ENCODE data around the gene RFXAP. TPM values are rescaled to one million over a fixed set of nuclear protein-coding genes. Genes with fewer than 3 reads are reported as not detected.

Gene RFXAP
- total RNA-seq, 2 experiments from 2014 or later: 10.0 to 34.1 TPM

DNA sequence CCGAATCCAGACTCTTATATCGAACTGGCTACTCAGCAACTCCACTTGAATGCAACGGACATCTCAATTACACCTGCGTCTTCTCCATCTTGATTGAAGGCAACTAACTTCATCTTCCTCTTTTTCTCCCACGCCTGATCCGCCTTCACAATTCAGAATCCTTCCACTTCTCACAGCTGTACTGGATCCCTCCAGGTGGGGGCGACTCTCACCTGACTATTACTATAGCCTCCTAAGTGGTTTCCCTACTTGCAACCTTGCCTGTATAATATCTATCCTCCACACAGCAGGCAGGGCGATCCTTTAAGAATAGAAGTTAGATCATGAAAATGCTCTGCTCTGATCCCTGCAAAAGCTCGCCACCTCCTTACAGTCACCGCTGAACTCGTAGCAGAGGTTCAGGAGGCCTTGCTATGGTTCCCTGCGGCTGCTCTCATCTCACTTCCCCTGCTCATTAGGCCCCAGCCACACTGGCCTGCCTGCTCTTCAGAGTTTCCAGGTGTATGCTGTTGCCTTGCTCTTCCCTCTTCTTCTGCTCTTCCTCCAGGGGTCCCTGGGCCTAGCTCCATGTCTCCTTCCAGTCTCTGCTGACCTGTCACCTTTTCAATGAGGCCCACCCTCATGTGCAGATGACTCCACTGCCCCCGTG is 31.9 kb downstream of the RFXAP start:
- Histone ChIP-seq H3K9me2 (ENCODE audit: insufficient read depth, low read length) (no peaks in the 10 kb centered on the region), H3K27ac (ENCODE audit: low read depth, low read length, poor library complexity, severe bottlenecking) (no peak overlapping the region), H2AFZ (ENCODE audit: low read length) (no peak overlapping the region), H3K79me2 (ENCODE audit: insufficient read depth, low read depth, low read length) (no peaks in the 10 kb centered on the region), H3K36me3 (ENCODE audit: insufficient read depth, low read length) (peaks cover 29% of the 10 kb centered on the region), H4K20me1 (ENCODE audit: insufficient read depth, low read length) (no peaks in the 10 kb centered on the region), H3K9me3 (ENCODE audit: low read length) (no peaks in the 10 kb centered on the region), H3K4me2 (ENCODE audit: low read length) (no peak overlapping the region), H3K4me1 (ENCODE audit: insufficient read depth, low read length, poor library complexity, severe bottlenecking) (no peaks in the 10 kb centered on the region), H3K4me3 (ENCODE audit: low read depth, low read length, poor library complexity, severe bottlenecking) (no peak overlapping the region)
- ChIA-PET POLR2A (interaction anchor here (0.7 to 1.6 kb wide), 4 partner anchors 9 to 138 kb away, joined by 3 to 5 read pairs (median 4); no protein-coding TSS in a partner anchor), CTCF (ENCODE audit: unreplicated experiment) (no interaction called here)
- peak; percentile 29 for DNase-seq (ENCODE audit: low spot score)
- TF ChIP-seq, protein P1, sequence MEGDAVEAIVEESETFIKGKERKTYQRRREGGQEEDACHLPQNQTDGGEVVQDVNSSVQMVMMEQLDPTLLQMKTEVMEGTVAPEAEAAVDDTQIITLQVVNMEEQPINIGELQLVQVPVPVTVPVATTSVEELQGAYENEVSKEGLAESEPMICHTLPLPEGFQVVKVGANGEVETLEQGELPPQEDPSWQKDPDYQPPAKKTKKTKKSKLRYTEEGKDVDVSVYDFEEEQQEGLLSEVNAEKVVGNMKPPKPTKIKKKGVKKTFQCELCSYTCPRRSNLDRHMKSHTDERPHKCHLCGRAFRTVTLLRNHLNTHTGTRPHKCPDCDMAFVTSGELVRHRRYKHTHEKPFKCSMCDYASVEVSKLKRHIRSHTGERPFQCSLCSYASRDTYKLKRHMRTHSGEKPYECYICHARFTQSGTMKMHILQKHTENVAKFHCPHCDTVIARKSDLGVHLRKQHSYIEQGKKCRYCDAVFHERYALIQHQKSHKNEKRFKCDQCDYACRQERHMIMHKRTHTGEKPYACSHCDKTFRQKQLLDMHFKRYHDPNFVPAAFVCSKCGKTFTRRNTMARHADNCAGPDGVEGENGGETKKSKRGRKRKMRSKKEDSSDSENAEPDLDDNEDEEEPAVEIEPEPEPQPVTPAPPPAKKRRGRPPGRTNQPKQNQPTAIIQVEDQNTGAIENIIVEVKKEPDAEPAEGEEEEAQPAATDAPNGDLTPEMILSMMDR (conservative IDR thresholded peaks at IDR 0.05; ENCODE audit: low read length): peak; percentile 71
- TF ChIP-seq EZH2phosphoT487 (IDR thresholded peaks at IDR 0.05; ENCODE audit: borderline replicate concordance, low read depth, low read length): no peak
- BruUV-seq (replicated peaks): no TSS peak
- intact Hi-C loops (cut with micrococcal nuclease; ENCODE audit: unreplicated experiment): no loop called here

DNA sequence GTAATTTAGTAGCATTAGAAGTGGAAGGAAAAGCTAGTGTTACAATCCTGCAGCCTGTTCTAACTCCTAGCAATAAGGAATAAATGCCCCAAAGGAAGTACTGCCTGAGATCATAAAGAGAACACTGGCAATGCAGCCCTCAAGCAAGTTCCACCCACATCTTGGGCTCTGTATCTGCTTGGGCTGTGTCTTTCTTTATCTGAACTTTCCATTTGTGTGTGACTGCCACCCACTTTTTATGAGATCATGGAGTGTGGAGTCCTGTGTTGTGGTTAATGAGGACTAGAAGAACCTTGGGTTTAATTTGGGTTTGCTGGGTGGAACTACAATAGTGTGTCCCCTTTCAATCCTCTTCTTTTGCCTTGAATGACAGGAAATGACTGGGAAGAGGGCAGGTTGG is 38.2 kb downstream of the RFXAP start:
- no peak overlapping the region for H2AFZ ChIP-seq (ENCODE audit: low read length)
- no peak overlapping the region for H3K27ac ChIP-seq (ENCODE audit: low read depth, low read length, poor library complexity, severe bottlenecking)
- H3K4me2 ChIP-seq (ENCODE audit: low read length): no peak overlapping the region
- TF ChIP-seq EZH2phosphoT487 (IDR thresholded peaks at IDR 0.05; ENCODE audit: borderline replicate concordance, low read depth, low read length): no peak
- TF ChIP-seq, protein P1 (conservative IDR thresholded peaks at IDR 0.05; ENCODE audit: low read length): no peak
- no peaks in the 10 kb centered on the region for H3K9me2 ChIP-seq (ENCODE audit: insufficient read depth, low read length)
- no TSS peak for BruUV-seq (replicated peaks)
- DNase-seq (ENCODE audit: low spot score): no peak
- no peak overlapping the region for H3K4me3 ChIP-seq (ENCODE audit: low read depth, low read length, poor library complexity, severe bottlenecking)
- intact Hi-C loops (cut with micrococcal nuclease; ENCODE audit: unreplicated experiment): loop anchor here (5.0 kb wide), 1 partner anchor 65 kb away; the partner anchor contains the start of gene SMAD9
- no peaks in the 10 kb centered on the region for H3K9me3 ChIP-seq (ENCODE audit: low read length)
- peaks cover 23% of the 10 kb centered on the region for H3K36me3 ChIP-seq (ENCODE audit: insufficient read depth, low read length)
- no peaks in the 10 kb centered on the region for H4K20me1 ChIP-seq (ENCODE audit: insufficient read depth, low read length)
- ChIA-PET CTCF (ENCODE audit: unreplicated experiment) (no interaction called here), POLR2A (interaction anchor here (0.6 to 1.3 kb wide), 3 partner anchors 14 to 129 kb away, joined by 3 to 4 read pairs (median 4); no protein-coding TSS in a partner anchor)
- no peaks in the 10 kb centered on the region for H3K79me2 ChIP-seq (ENCODE audit: insufficient read depth, low read depth, low read length)
- H3K4me1 ChIP-seq (ENCODE audit: insufficient read depth, low read length, poor library complexity, severe bottlenecking): no peaks in the 10 kb centered on the region

DNA sequence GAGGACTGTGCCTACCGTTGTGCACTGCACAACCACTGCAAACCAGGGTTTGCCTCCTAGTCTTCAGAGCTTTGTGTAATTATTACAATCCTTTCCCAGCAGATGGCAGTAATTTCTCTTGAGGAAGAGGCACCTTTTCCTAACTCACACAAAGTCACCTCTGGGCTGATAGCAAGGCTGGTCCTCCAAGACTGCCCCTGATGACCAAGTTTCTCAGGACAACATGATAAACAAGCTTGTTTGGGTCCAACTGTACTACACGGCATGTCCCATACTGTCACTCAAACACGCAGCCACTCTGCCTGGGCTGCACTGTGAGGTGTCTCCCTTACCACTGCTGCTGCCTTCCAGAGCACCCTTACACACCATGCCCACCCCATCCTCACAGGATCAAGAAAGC is 39.3 kb downstream of the RFXAP start:
- Histone ChIP-seq H3K4me3 (ENCODE audit: low read depth, low read length, poor library complexity, severe bottlenecking) (no peak overlapping the region), H3K9me2 (ENCODE audit: insufficient read depth, low read length) (no peaks in the 10 kb centered on the region), H2AFZ (ENCODE audit: low read length) (no peak overlapping the region), H3K36me3 (ENCODE audit: insufficient read depth, low read length) (peaks cover 23% of the 10 kb centered on the region), H3K4me2 (ENCODE audit: low read length) (no peak overlapping the region), H3K79me2 (ENCODE audit: insufficient read depth, low read depth, low read length) (no peaks in the 10 kb centered on the region), H3K9me3 (ENCODE audit: low read length) (no peaks in the 10 kb centered on the region), H3K4me1 (ENCODE audit: insufficient read depth, low read length, poor library complexity, severe bottlenecking) (no peaks in the 10 kb centered on the region), H3K27ac (ENCODE audit: low read depth, low read length, poor library complexity, severe bottlenecking) (no peak overlapping the region), H4K20me1 (ENCODE audit: insufficient read depth, low read length) (no peaks in the 10 kb centered on the region)
- DNase-seq (ENCODE audit: low spot score): peak; percentile 82
- BruUV-seq (replicated peaks): no TSS peak
- intact Hi-C loops (cut with micrococcal nuclease; ENCODE audit: unreplicated experiment): loop anchor here (1.0 to 5.0 kb wide), 3 partner anchors 64 to 211 kb away; partner anchors contain the start of gene SMAD9
- ChIA-PET POLR2A (interaction anchor here (0.6 to 1.3 kb wide), 4 partner anchors 124 to 210 kb away, joined by 3 to 4 read pairs (median 3); no protein-coding TSS in a partner anchor), CTCF (ENCODE audit: unreplicated experiment) (interaction anchor here (0.5 to 1.2 kb wide), 2 partner anchors 122 to 124 kb away, joined by 3 to 12 read pairs; no protein-coding TSS in a partner anchor)
- TF ChIP-seq EZH2phosphoT487 (IDR thresholded peaks at IDR 0.05; ENCODE audit: borderline replicate concordance, low read depth, low read length): no peak
- TF ChIP-seq, protein P1 (conservative IDR thresholded peaks at IDR 0.05; ENCODE audit: low read length): peak; percentile 82
